OCI-LY1 (cell line): Measurements from ENCODE around the gene DUSP7.

ENCODE experiments used
- H2AFZ ChIP-seq: fragments of 200-600 bp; sonication (generic), shearing (Covaris generic); 2 replicates; pipeline ENCODE4 v1.6.0; 2014; ENCODE audit warnings: antibody characterized with exemption, mild to moderate bottlenecking, low read length
- H3F3A ChIP-seq: fragments of 200-600 bp; sonication (generic), shearing (Covaris generic); 2 replicates; pipeline ENCODE4 v1.6.0; 2014; ENCODE audit warnings: mild to moderate bottlenecking, antibody characterized with exemption, low read length, moderate library complexity; ENCODE audit not compliant: insufficient read depth
- H3K27ac ChIP-seq: fragments of 200-600 bp; sonication (generic); 2 replicates; pipeline ENCODE4 v1.5.1; 2014; ENCODE audit warnings: low read length, mixed run types, mild to moderate bottlenecking, low read depth; ENCODE audit not compliant: poor library complexity, severe bottlenecking
- H3K27me3 ChIP-seq: fragments of 200-600 bp; sonication (generic); 2 replicates; pipeline ENCODE4 v1.6.0; 2014; ENCODE audit warnings: antibody characterized with exemption, mild to moderate bottlenecking, low read length, moderate library complexity; ENCODE audit not compliant: insufficient read depth
- H3K36me3 ChIP-seq: fragments of 200-600 bp; sonication (generic); 2 replicates; pipeline ENCODE4 v1.6.1; 2014; ENCODE audit warnings: mild to moderate bottlenecking, antibody characterized with exemption, low read length, moderate library complexity, mixed read lengths; ENCODE audit not compliant: insufficient read depth
- H3K4me1 ChIP-seq: fragments of 200-600 bp; sonication (generic); 2 replicates; pipeline ENCODE4 v1.5.1; 2014; ENCODE audit warnings: mild to moderate bottlenecking, low read length, moderate library complexity; ENCODE audit not compliant: insufficient read depth, severe bottlenecking
- H3K4me2 ChIP-seq: fragments of 200-600 bp; sonication (generic), shearing (Covaris generic); 2 replicates; pipeline ENCODE4 v1.6.1; 2014; ENCODE audit warnings: low read length
- H3K4me3 ChIP-seq: fragments of 200-600 bp; sonication (generic); 2 replicates; pipeline ENCODE4 v1.5.1; 2014; ENCODE audit warnings: low read length, low read depth, mild to moderate bottlenecking, mixed read lengths; ENCODE audit not compliant: poor library complexity, severe bottlenecking
- H3K79me2 ChIP-seq: fragments of 200-600 bp; shearing (Covaris generic); 2 replicates; pipeline ENCODE4 v1.6.1; 2016; ENCODE audit warnings: mixed run types, low read length, mixed read lengths; ENCODE audit not compliant: insufficient read depth
- H3K9ac ChIP-seq: fragments of 200-600 bp; sonication (generic), shearing (Covaris generic); 2 replicates; pipeline ENCODE4 v1.6.1; 2014; ENCODE audit warnings: mild to moderate bottlenecking, low read length, mixed read lengths
- H3K9me2 ChIP-seq: fragments of 200-600 bp; sonication (generic), shearing (Covaris generic); 2 replicates; pipeline ENCODE4 v1.6.1; 2014; ENCODE audit warnings: low read depth, mild to moderate bottlenecking, low read length, mixed read lengths
- H3K9me3 ChIP-seq: fragments of 200-600 bp; shearing (Covaris generic); 2 replicates; pipeline ENCODE4 v1.6.1; 2014; ENCODE audit warnings: low read length, mixed read lengths
- H4K20me1 ChIP-seq: fragments of 200-600 bp; sonication (generic), shearing (Covaris generic); 2 replicates; pipeline ENCODE4 v1.6.0; 2016; ENCODE audit warnings: mild to moderate bottlenecking, low read length; ENCODE audit not compliant: insufficient read depth
- EZH2 ChIP-seq: fragments of 200-600 bp; sonication (generic), shearing (Covaris generic); IDR thresholded peaks from 2 replicates; pipeline ENCODE4 v1.8.0; 2017; ENCODE audit warnings: borderline replicate concordance, mixed run types, mild to moderate bottlenecking, antibody characterized with exemption, low read length, moderate library complexity, mixed read lengths
- TF ChIP-seq, protein P1 (sequence below): fragments of 200-600 bp; sonication (generic), shearing (Covaris generic); IDR thresholded peaks from 2 replicates; pipeline ENCODE4 v1.5.1; 2017; ENCODE audit warnings: mild to moderate bottlenecking, antibody characterized with exemption, low read length, moderate library complexity, mixed read lengths

DUSP7 gene

DNA sequence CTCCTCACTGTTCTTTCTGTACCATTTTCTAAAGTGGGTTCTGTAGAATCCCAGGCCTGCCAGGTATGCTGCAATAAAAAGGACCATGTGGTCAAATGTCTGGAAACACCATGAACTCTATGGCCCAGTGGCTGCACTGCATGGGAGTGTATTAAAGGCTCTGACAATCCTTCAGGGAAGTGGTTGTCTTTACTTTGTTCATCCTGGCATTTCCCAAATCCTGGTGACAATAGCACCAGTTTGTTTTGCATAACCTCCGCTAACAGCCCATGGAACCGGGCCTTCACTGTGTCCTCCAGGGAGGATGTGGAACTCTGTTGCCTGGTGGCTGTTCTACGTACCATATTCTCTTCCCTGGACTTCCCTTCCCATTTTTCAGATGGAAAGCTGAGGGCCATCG, 11.2 kb upstream of the DUSP7 start:
- H3K9ac ChIP-seq = no peak overlapping the region
- H3K4me1 ChIP-seq = no peaks in the 10 kb centered on the region
- H3K4me3 ChIP-seq = no peak overlapping the region
- no peaks in the 10 kb centered on the region for H3K9me3 ChIP-seq
- no peak overlapping the region for H3K4me2 ChIP-seq
- H3K27me3 ChIP-seq = peaks cover 6% of the 10 kb centered on the region
- H2AFZ ChIP-seq = no peak overlapping the region
- H4K20me1 ChIP-seq = no peaks in the 10 kb centered on the region
- H3F3A ChIP-seq = no peaks in the 10 kb centered on the region
- H3K9me2 ChIP-seq = no peaks in the 10 kb centered on the region
- no peak for TF ChIP-seq EZH2
- TF ChIP-seq, protein P1, sequence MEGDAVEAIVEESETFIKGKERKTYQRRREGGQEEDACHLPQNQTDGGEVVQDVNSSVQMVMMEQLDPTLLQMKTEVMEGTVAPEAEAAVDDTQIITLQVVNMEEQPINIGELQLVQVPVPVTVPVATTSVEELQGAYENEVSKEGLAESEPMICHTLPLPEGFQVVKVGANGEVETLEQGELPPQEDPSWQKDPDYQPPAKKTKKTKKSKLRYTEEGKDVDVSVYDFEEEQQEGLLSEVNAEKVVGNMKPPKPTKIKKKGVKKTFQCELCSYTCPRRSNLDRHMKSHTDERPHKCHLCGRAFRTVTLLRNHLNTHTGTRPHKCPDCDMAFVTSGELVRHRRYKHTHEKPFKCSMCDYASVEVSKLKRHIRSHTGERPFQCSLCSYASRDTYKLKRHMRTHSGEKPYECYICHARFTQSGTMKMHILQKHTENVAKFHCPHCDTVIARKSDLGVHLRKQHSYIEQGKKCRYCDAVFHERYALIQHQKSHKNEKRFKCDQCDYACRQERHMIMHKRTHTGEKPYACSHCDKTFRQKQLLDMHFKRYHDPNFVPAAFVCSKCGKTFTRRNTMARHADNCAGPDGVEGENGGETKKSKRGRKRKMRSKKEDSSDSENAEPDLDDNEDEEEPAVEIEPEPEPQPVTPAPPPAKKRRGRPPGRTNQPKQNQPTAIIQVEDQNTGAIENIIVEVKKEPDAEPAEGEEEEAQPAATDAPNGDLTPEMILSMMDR = no peak
- H3K79me2 ChIP-seq = no peaks in the 10 kb centered on the region
- no peaks in the 10 kb centered on the region for H3K36me3 ChIP-seq
- no peak overlapping the region for H3K27ac ChIP-seq

DNA sequence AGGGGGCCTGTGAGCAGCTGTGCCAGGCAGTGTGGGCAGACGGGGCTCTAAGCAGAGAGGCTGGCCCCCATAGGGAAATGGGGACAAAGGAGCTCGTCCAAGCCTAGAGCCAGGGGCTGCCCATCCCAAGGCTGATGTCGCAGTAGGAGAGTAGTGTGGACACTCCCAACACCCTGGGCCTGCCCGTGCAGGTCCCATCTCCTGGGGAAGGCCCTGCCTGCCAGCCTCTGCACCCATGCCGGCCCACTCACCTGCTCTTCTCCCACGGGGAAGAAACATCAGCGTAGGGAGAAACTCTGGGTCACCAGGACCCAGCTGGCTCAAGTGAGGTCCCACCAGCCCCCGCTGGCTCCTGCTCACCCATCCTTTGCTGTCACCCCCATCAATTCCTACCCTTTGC, 10.7 kb upstream of the DUSP7 start:
- H3F3A ChIP-seq = no peaks in the 10 kb centered on the region
- no peak overlapping the region for H3K4me3 ChIP-seq
- H3K9ac ChIP-seq = no peak overlapping the region
- H3K4me2 ChIP-seq = no peak overlapping the region
- H3K27me3 ChIP-seq = peaks cover 6% of the 10 kb centered on the region
- H3K27ac ChIP-seq = no peak overlapping the region
- no peaks in the 10 kb centered on the region for H3K4me1 ChIP-seq
- no peaks in the 10 kb centered on the region for H3K9me3 ChIP-seq
- no peaks in the 10 kb centered on the region for H4K20me1 ChIP-seq
- H2AFZ ChIP-seq = no peak overlapping the region
- H3K9me2 ChIP-seq = no peaks in the 10 kb centered on the region
- no peaks in the 10 kb centered on the region for H3K79me2 ChIP-seq
- TF ChIP-seq, protein P1 = no peak
- TF ChIP-seq EZH2 = no peak
- no peaks in the 10 kb centered on the region for H3K36me3 ChIP-seq

DNA sequence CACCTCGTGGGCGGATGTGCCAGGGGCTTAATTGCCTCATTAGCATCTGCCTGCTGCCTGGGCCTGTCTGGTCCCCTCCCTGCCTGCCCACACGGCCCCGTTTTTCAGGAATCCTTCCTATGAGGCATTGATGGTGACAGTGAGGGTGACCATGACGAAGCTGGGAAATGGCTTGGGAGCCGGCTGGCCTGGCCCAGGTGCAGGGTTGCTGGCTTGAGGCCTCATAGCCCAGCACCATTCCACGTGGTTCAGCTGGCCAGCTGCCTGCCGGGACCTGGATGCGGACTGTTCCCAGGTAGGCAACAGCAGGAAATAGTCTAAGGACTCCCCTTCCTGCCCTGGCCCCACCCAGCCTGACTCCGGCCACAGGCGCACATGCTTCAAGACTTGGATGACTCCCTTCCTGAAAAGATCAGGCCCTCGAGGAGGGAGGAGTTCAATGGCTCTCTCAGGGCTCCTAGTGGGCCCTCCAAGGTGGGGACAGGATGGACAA, 8.9 kb upstream of the DUSP7 start:
- Histone ChIP-seq H3K79me2 (no peaks in the 10 kb centered on the region), H3K9me3 (no peaks in the 10 kb centered on the region), H3K4me1 (no peaks in the 10 kb centered on the region)

More for the DNA sequence above, 8.9 kb upstream of the DUSP7 start:
- Histone ChIP-seq H3K9me2 (no peaks in the 10 kb centered on the region), H3K36me3 (no peaks in the 10 kb centered on the region), H2AFZ (no peak overlapping the region), H3K4me3 (no peak overlapping the region), H3K4me2 (no peak overlapping the region), H3K9ac (no peak overlapping the region), H4K20me1 (no peaks in the 10 kb centered on the region), H3K27me3 (peaks cover 6% of the 10 kb centered on the region), H3K27ac (no peak overlapping the region), H3F3A (no peaks in the 10 kb centered on the region)
- TF ChIP-seq, protein P1 = no peak
- no peak for TF ChIP-seq EZH2
